SK-N-SH (cell line): ENCODE measurements around the gene ARFIP1. TPM values are rescaled to one million over a fixed set of nuclear protein-coding genes. Genes with fewer than 3 reads are reported as not detected.

Experiments used
- CTCF ChIA-PET: fragments of 300-600, 350-600 bp; formaldehyde crosslinking; extraction: SDS; loops from one replicate; lab custom pipeline; 2021; lab: Yijun Ruan, JAX
- POLR2A ChIA-PET: fragments of 350-600 bp; sonication (Branson Sonifier 250); formaldehyde crosslinking; extraction: SDS; loops from one replicate; lab custom pipeline; 2020; ENCODE audit warnings: antibody characterized with exemption, inconsistent platforms; lab: Yijun Ruan, JAX
- DNase-seq: peaks from one replicate; pipeline ENCODE4 v3.0.0; 2012
- H2AFZ ChIP-seq: fragments of 200-600 bp; sonication (generic); 2 replicates; pipeline ENCODE4 v1.8.1; 2016; ENCODE audit warnings: antibody characterized with exemption, mild to moderate bottlenecking, low read depth
- H3F3A ChIP-seq: fragments of 200-600 bp; sonication (generic); replicated peaks from 2 replicates; pipeline ENCODE3; 2016; ENCODE audit warnings: antibody characterized with exemption, mild to moderate bottlenecking; ENCODE audit not compliant: insufficient read depth
- H3K27ac ChIP-seq, 2 experiments: fragments of 200-500 bp in 1 of 2; fragments of 200-600 bp in 1 of 2; sonication (Bioruptor generic) in 1 of 2; sonication (generic), shearing (Covaris generic) in 1 of 2; 2 replicates each; pipeline versions ENCODE4 v1.5.1 to v1.6.1; 2014 to 2016; ENCODE audit warnings: low read depth in 2 of 2, inconsistent platforms in 1 of 2, low read length in 1 of 2, mild to moderate bottlenecking in 1 of 2, mixed read lengths in 1 of 2
- H3K27me3 ChIP-seq: fragments of 200-600 bp; sonication (generic), shearing (Covaris generic); 2 replicates; pipeline ENCODE4 v1.6.1; 2016; ENCODE audit warnings: mixed run types; ENCODE audit not compliant: insufficient read depth
- H3K36me3 ChIP-seq, 2 experiments: fragments of 200-500 bp in 1 of 2; fragments of 200-600 bp in 1 of 2; sonication (Bioruptor generic) in 1 of 2; sonication (generic) in 1 of 2; replicated peaks in 1 of 2; 2 replicates each; pipeline versions ENCODE3 to v1.5.1; 2014 to 2016; ENCODE audit warnings: low read length in 1 of 2, mild to moderate bottlenecking in 1 of 2; ENCODE audit not compliant: insufficient read depth in 2 of 2, control insufficient read depth in 1 of 2
- H3K4me1 ChIP-seq, 2 experiments: fragments of 200-500 bp in 1 of 2; fragments of 200-600 bp in 1 of 2; sonication (Bioruptor generic) in 1 of 2; sonication (generic), shearing (Covaris generic) in 1 of 2; 2 replicates each; pipeline versions ENCODE4 v1.5.1 to v1.6.1; 2014 to 2016; ENCODE audit warnings: low read depth in 1 of 2, low read length in 1 of 2, mixed run types in 1 of 2; ENCODE audit not compliant: insufficient read depth in 2 of 2, control insufficient read depth in 1 of 2
- H3K4me2 ChIP-seq: fragments of 200-600 bp; sonication (generic), shearing (Covaris generic); 2 replicates; pipeline ENCODE4 v1.6.1; 2017; ENCODE audit warnings: mixed run types
- H3K4me3 ChIP-seq, 2 experiments: fragments of 200-500 bp in 1 of 2; fragments of 200-600 bp in 1 of 2; sonication (Bioruptor generic) in 1 of 2; sonication (generic), shearing (Covaris generic) in 1 of 2; 2 replicates each; pipeline versions ENCODE4 v1.5.1 to v1.8.1; 2014 to 2016; ENCODE audit warnings: low read depth in 2 of 2, inconsistent platforms in 1 of 2, low read length in 1 of 2, mild to moderate bottlenecking in 1 of 2, mixed read lengths in 1 of 2, moderate library complexity in 1 of 2
- H3K79me2 ChIP-seq: fragments of 200-600 bp; sonication (generic); 2 replicates; pipeline ENCODE4 v1.8.1; 2017; ENCODE audit warnings: mild to moderate bottlenecking; ENCODE audit not compliant: insufficient read depth
- H3K9ac ChIP-seq: fragments of 200-600 bp; sonication (generic); 2 replicates; pipeline ENCODE4 v1.6.1; 2017; ENCODE audit warnings: mixed run types
- H3K9me2 ChIP-seq: fragments of 200-600 bp; sonication (generic); 2 replicates; pipeline ENCODE4 v1.6.1; 2017; ENCODE audit warnings: mixed run types
- H3K9me3 ChIP-seq: fragments of 200-600 bp; sonication (generic); 2 replicates; pipeline ENCODE4 v1.6.1; 2017; ENCODE audit warnings: mixed run types, mild to moderate bottlenecking, moderate library complexity
- H4K20me1 ChIP-seq: fragments of 200-600 bp; sonication (generic); 2 replicates; pipeline ENCODE4 v1.6.1; 2017; ENCODE audit warnings: mild to moderate bottlenecking, mixed run types; ENCODE audit not compliant: insufficient read depth
- EZH2phosphoT487 ChIP-seq: fragments of 200-600 bp; sonication (generic); IDR thresholded peaks from 2 replicates; pipeline ENCODE4 v1.6.1; 2017; ENCODE audit warnings: low read depth, mixed run types, mild to moderate bottlenecking, antibody characterized with exemption, moderate library complexity, borderline replicate concordance
- FOXM1 ChIP-seq: IDR thresholded peaks from 2 replicates; pipeline ENCODE4 v1.4.0; 2012; ENCODE audit warnings: low read depth, mild to moderate bottlenecking
- GABPA ChIP-seq: IDR thresholded peaks from 2 replicates; pipeline ENCODE4 v1.4.0; 2012; ENCODE audit warnings: low read depth, mild to moderate bottlenecking
- GATA2 ChIP-seq: sonication (generic); formaldehyde crosslinking; IDR thresholded peaks from 2 replicates; pipeline ENCODE4 v1.5.0; 2020; ENCODE audit warnings: mild to moderate bottlenecking, missing genetic modification reagents
- POLR2AphosphoS5 ChIP-seq: IDR thresholded peaks from 2 replicates; pipeline ENCODE4 v1.6.1; 2012; ENCODE audit warnings: low read depth, low read length
- RAD21 ChIP-seq: IDR thresholded peaks from 2 replicates; pipeline ENCODE4 v1.6.1; 2012; ENCODE audit warnings: mild to moderate bottlenecking, low read length
- RCOR1 ChIP-seq: fragments of 150-350 bp; IDR thresholded peaks from 2 replicates; pipeline ENCODE4 v1.6.1; 2017; ENCODE audit warnings: antibody characterized with exemption, low read length
- SIN3A ChIP-seq: IDR thresholded peaks from 2 replicates; pipeline ENCODE4 v1.6.1; 2012; ENCODE audit warnings: low read depth, mild to moderate bottlenecking, low read length, moderate library complexity, borderline replicate concordance
- SMC3 ChIP-seq: IDR thresholded peaks from 2 replicates; pipeline ENCODE4 v1.6.1; 2012; ENCODE audit warnings: low read depth, low read length, improper control_type of control experiment
- TAF1 ChIP-seq: IDR thresholded peaks from 2 replicates; pipeline ENCODE4 v1.6.1; 2012; ENCODE audit warnings: low read depth, mild to moderate bottlenecking, low read length, moderate library complexity, borderline replicate concordance
- TEAD4 ChIP-seq: IDR thresholded peaks from 2 replicates; pipeline ENCODE4 v1.4.0; 2012; ENCODE audit warnings: mild to moderate bottlenecking, borderline replicate concordance; ENCODE audit not compliant: insufficient read depth
- YY1 ChIP-seq: IDR thresholded peaks from 2 replicates; pipeline ENCODE4 v1.4.0; 2012; ENCODE audit warnings: low read depth, mild to moderate bottlenecking
- WGBS: methylation state at CpG from one replicate; pipeline ENCODE4 v1.1.6; 2017; ENCODE audit warnings: low lambda C conversion rate; 5-methylcytosine and 5-hydroxymethylcytosine counted together
- polyA plus RNA-seq, 3 experiments: library from polyadenylated mRNA; depleted of rRNA; stranded (reverse); fragments of >200 nt; gene quantifications; 2 replicates each; pipeline ENCODE4 v1.2.3, GENCODE V29; 2012
- TF ChIP-seq, protein P1 (sequence below): IDR thresholded peaks from 2 replicates; pipeline ENCODE4 v1.6.1; 2012; ENCODE audit warnings: mild to moderate bottlenecking, low read depth, low read length, moderate library complexity
- TF ChIP-seq, protein P2 (sequence below): IDR thresholded peaks from 2 replicates; pipeline ENCODE4 v1.4.0; 2012; ENCODE audit warnings: low read depth, borderline replicate concordance
- TF ChIP-seq, protein P3 (sequence below): fragments of 200-600 bp; sonication (generic); IDR thresholded peaks from 2 replicates; pipeline ENCODE4 v1.6.1; 2017; ENCODE audit warnings: antibody characterized with exemption, mild to moderate bottlenecking, moderate library complexity
- TF ChIP-seq, protein P4 (sequence below): fragments of 150-350 bp; IDR thresholded peaks from 2 replicates; pipeline ENCODE4 v1.6.1; 2017; ENCODE audit warnings: antibody characterized with exemption, low read length, low read depth, borderline replicate concordance
- TF ChIP-seq, protein P5 (sequence below): fragments of 150-350 bp; IDR thresholded peaks from 2 replicates; pipeline ENCODE4 v1.6.1; 2016; ENCODE audit warnings: mild to moderate bottlenecking, low read depth, low read length

The ARFIP1 gene
- polyA plus RNA-seq, 1 of the 3 experiments (the other 2 are of a cell fraction) = 15.7 TPM

DNA sequence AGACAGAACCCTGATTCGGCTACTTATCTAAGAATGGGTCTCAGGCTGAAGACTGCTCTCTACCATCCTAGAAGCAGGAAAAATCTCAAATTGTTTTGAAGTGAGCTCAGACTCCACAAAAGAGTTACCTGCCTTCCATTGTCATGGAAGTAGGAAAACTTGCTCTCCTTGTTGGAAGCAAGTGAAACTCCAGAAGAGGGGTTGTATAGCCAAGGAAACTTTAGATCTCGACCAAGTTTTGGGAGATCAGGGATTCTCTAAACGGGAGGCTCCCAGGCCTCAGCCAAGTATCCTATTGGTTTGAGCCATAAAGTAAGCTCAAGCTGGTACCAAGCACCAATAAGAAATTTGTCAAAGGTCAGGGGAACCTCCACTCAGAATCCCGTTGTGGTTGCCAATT is 147.2 kb downstream of the ARFIP1 start:
- 83% methylated on average over 4 of the region's 4 CpGs for WGBS
- Histone ChIP-seq H3K9me3 (no peaks in the 10 kb centered on the region), H3K27me3 (no peaks in the 10 kb centered on the region), H3K4me1 (no peaks in the 10 kb centered on the region), H3K79me2 (no peaks in the 10 kb centered on the region), H2AFZ (no peak overlapping the region), H3K9me2 (no peaks in the 10 kb centered on the region), H3K36me3 (no peaks in the 10 kb centered on the region), H3K27ac (no peak overlapping the region), H3K4me2 (no peak overlapping the region), H3K9ac (no peak overlapping the region), H4K20me1 (no peaks in the 10 kb centered on the region), H3F3A (no peaks in the 10 kb centered on the region), H3K4me3 (no peak overlapping the region)
- DNase-seq = no peak
- CTCF ChIA-PET = no interaction called here
- POLR2A ChIA-PET = no interaction called here
- TF ChIP-seq, protein P1, sequence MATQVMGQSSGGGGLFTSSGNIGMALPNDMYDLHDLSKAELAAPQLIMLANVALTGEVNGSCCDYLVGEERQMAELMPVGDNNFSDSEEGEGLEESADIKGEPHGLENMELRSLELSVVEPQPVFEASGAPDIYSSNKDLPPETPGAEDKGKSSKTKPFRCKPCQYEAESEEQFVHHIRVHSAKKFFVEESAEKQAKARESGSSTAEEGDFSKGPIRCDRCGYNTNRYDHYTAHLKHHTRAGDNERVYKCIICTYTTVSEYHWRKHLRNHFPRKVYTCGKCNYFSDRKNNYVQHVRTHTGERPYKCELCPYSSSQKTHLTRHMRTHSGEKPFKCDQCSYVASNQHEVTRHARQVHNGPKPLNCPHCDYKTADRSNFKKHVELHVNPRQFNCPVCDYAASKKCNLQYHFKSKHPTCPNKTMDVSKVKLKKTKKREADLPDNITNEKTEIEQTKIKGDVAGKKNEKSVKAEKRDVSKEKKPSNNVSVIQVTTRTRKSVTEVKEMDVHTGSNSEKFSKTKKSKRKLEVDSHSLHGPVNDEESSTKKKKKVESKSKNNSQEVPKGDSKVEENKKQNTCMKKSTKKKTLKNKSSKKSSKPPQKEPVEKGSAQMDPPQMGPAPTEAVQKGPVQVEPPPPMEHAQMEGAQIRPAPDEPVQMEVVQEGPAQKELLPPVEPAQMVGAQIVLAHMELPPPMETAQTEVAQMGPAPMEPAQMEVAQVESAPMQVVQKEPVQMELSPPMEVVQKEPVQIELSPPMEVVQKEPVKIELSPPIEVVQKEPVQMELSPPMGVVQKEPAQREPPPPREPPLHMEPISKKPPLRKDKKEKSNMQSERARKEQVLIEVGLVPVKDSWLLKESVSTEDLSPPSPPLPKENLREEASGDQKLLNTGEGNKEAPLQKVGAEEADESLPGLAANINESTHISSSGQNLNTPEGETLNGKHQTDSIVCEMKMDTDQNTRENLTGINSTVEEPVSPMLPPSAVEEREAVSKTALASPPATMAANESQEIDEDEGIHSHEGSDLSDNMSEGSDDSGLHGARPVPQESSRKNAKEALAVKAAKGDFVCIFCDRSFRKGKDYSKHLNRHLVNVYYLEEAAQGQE = no peak
- TF ChIP-seq RAD21 (no peak), YY1 (no peak), RCOR1 (no peak), GABPA (no peak), SMC3 (no peak), EZH2phosphoT487 (no peak), GATA2 (CRISPR knock-in tag) (no peak), TAF1 (no peak), FOXM1 (no peak), TEAD4 (no peak), SIN3A (no peak), POLR2AphosphoS5 (no peak)
- TF ChIP-seq, protein P2, sequence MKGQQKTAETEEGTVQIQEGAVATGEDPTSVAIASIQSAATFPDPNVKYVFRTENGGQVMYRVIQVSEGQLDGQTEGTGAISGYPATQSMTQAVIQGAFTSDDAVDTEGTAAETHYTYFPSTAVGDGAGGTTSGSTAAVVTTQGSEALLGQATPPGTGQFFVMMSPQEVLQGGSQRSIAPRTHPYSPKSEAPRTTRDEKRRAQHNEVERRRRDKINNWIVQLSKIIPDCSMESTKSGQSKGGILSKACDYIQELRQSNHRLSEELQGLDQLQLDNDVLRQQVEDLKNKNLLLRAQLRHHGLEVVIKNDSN = no peak
- TF ChIP-seq, protein P3, sequence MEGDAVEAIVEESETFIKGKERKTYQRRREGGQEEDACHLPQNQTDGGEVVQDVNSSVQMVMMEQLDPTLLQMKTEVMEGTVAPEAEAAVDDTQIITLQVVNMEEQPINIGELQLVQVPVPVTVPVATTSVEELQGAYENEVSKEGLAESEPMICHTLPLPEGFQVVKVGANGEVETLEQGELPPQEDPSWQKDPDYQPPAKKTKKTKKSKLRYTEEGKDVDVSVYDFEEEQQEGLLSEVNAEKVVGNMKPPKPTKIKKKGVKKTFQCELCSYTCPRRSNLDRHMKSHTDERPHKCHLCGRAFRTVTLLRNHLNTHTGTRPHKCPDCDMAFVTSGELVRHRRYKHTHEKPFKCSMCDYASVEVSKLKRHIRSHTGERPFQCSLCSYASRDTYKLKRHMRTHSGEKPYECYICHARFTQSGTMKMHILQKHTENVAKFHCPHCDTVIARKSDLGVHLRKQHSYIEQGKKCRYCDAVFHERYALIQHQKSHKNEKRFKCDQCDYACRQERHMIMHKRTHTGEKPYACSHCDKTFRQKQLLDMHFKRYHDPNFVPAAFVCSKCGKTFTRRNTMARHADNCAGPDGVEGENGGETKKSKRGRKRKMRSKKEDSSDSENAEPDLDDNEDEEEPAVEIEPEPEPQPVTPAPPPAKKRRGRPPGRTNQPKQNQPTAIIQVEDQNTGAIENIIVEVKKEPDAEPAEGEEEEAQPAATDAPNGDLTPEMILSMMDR = no peak
- TF ChIP-seq, protein P4, sequence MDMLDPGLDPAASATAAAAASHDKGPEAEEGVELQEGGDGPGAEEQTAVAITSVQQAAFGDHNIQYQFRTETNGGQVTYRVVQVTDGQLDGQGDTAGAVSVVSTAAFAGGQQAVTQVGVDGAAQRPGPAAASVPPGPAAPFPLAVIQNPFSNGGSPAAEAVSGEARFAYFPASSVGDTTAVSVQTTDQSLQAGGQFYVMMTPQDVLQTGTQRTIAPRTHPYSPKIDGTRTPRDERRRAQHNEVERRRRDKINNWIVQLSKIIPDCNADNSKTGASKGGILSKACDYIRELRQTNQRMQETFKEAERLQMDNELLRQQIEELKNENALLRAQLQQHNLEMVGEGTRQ = no peak
- TF ChIP-seq, protein P5, sequence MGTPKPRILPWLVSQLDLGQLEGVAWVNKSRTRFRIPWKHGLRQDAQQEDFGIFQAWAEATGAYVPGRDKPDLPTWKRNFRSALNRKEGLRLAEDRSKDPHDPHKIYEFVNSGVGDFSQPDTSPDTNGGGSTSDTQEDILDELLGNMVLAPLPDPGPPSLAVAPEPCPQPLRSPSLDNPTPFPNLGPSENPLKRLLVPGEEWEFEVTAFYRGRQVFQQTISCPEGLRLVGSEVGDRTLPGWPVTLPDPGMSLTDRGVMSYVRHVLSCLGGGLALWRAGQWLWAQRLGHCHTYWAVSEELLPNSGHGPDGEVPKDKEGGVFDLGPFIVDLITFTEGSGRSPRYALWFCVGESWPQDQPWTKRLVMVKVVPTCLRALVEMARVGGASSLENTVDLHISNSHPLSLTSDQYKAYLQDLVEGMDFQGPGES = no peak
